Nephron (organoid): ENCODE results near the gene PDZD4.

Experiments used
- H3K27ac Mint-ChIP-seq, 3 experiments: 2 replicates each; pipeline ENCODE4 v1.8.0; 2020; ENCODE audit warnings: mixed read lengths in 3 of 3, mild to moderate bottlenecking in 2 of 3, moderate library complexity in 1 of 3
- H3K27me3 Mint-ChIP-seq: 2 replicates; pipeline ENCODE4 v1.8.0; 2021; ENCODE audit warnings: low read depth, mild to moderate bottlenecking, moderate library complexity, mixed read lengths
- H3K36me3 Mint-ChIP-seq: 2 replicates; pipeline ENCODE4 v1.8.0; 2020; ENCODE audit warnings: low read depth, mixed read lengths
- H3K4me1 Mint-ChIP-seq: 2 replicates; pipeline ENCODE4 v1.8.0; 2020; ENCODE audit warnings: mixed read lengths
- H3K4me3 Mint-ChIP-seq, 3 experiments: 2 replicates each; pipeline ENCODE4 v1.8.0; 2020; ENCODE audit warnings: mild to moderate bottlenecking in 3 of 3, mixed read lengths in 3 of 3, moderate library complexity in 2 of 3
- H3K9me3 Mint-ChIP-seq: 2 replicates; pipeline ENCODE4 v1.8.0; 2020; ENCODE audit warnings: mixed read lengths
- TF ChIP-seq, protein P1 (sequence below), 3 experiments: fragments of 200-600 bp; sonication (generic); IDR thresholded peaks; one replicate each; pipeline ENCODE4 v1.5.0; 2021; ENCODE audit warnings: antibody characterized with exemption in 3 of 3; ENCODE audit not compliant: unreplicated experiment in 3 of 3

PDZD4 gene

DNA sequence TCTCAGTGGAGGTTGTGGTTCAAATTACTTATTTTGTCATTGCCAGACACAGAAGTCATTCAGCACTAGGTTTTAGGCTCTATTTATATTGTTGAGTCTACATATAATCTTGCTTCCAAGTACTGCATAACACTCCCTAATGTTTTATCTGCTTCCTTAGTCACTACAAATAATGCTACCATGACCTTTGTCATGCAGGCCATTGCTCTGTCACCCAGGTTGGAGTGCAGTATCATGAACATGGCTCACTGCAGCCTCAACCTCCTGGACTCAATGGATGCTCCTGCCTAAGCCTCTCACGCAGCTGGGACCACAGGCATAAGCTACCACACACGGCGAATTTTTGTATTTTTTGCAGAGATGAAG lies 23.5 kb upstream of the PDZD4 start:
- Mint-ChIP-seq H3K9me3 (peaks cover 17% of the 10 kb centered on the region), H3K36me3 (no peaks in the 10 kb centered on the region), H3K27ac (no peak overlapping the region), H3K4me1 (no peaks in the 10 kb centered on the region), H3K27me3 (peaks cover 19% of the 10 kb centered on the region), H3K4me3 (no peak overlapping the region)
- TF ChIP-seq, protein P1, sequence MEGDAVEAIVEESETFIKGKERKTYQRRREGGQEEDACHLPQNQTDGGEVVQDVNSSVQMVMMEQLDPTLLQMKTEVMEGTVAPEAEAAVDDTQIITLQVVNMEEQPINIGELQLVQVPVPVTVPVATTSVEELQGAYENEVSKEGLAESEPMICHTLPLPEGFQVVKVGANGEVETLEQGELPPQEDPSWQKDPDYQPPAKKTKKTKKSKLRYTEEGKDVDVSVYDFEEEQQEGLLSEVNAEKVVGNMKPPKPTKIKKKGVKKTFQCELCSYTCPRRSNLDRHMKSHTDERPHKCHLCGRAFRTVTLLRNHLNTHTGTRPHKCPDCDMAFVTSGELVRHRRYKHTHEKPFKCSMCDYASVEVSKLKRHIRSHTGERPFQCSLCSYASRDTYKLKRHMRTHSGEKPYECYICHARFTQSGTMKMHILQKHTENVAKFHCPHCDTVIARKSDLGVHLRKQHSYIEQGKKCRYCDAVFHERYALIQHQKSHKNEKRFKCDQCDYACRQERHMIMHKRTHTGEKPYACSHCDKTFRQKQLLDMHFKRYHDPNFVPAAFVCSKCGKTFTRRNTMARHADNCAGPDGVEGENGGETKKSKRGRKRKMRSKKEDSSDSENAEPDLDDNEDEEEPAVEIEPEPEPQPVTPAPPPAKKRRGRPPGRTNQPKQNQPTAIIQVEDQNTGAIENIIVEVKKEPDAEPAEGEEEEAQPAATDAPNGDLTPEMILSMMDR (IDR thresholded peaks at IDR 0.05; ENCODE audit: unreplicated experiment in 3 of 3): no peak

DNA sequence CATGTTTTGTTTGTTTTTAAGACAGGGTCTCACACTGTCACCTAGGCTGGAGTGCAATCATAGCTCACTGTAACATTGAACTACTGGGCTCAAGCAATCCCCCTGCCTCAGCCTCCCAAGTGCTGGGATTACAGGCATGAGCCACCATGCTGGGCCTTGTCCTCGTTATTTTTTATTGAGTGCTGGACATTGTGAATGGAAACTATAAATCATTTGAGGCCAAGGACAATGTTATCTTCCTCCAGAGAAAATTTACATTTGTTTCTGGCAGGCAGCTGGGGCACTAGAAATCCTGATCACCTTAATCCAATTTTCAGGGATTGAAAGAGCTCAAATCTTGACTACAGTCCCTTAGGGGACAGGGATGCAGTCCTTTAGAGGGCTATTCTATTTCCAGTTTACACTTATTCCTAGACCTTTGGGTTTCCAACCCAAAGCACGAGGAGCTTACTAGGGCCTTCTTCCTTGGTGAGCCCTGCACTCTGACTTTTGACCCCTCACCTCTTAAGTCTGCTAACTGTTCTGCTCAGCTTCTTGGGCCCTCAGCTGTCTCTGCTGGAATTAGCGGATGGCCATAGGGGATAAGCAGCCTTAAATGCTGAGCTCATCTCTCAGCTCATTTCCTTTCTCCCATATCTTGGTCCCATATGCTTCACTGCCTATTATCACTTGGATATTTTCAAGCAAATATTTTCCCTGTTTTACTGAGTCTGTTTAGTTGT lies 23.0 kb upstream of the PDZD4 start:
- Mint-ChIP-seq H3K36me3 (no peaks in the 10 kb centered on the region), H3K27ac (no peak overlapping the region), H3K27me3 (peaks cover 19% of the 10 kb centered on the region), H3K4me3 (no peak overlapping the region), H3K9me3 (peaks cover 16% of the 10 kb centered on the region), H3K4me1 (no peaks in the 10 kb centered on the region)
- TF ChIP-seq, protein P1 (IDR thresholded peaks at IDR 0.05; ENCODE audit: unreplicated experiment in 3 of 3): no peak

DNA sequence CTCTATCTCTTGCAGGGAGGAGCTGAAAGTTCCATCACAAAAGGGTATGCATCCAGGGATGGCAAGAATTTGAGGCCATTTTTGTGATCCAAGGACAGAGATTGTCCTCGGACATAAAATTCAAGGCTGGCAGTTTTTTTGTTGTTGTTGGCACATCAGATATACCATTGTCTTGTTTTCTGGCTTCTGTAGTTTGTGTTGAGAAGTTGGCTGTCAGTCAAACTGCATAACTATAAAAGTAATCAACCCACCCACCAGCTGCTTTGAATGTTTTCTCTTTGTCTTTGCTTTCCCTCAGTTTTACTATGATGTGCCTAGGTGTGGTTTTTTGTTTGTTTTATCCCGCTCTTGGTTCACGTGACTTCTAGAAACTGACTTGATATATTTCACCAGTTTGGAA lies 21.6 kb upstream of the PDZD4 start:
- H3K36me3 Mint-ChIP-seq: no peaks in the 10 kb centered on the region
- no peak overlapping the region for H3K27ac Mint-ChIP-seq
- no peak overlapping the region for H3K4me3 Mint-ChIP-seq
- H3K9me3 Mint-ChIP-seq: peaks cover 12% of the 10 kb centered on the region
- H3K4me1 Mint-ChIP-seq: no peaks in the 10 kb centered on the region
- peaks cover 19% of the 10 kb centered on the region for H3K27me3 Mint-ChIP-seq
- TF ChIP-seq, protein P1 (IDR thresholded peaks at IDR 0.05; ENCODE audit: unreplicated experiment in 3 of 3): no peak

DNA sequence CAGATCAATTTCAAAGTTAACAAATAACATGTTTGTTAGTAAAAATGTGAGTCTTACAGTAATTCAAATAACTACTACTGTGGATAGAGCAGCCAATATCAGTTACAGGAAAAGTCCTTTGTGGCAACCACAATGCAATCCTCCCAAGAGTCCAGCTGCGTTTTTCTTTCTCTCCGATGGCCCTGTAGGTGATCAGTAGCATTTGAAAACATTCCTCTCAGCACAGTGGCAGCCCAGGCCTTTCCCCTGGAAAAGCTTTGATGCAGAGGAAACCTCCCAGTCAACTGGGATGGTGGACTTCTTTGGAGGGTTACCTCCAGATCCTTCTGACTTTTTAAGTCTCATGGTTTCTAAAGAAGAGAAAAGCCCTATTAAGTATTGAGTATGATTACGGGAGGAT lies 18.0 kb upstream of the PDZD4 start:
- TF ChIP-seq, protein P1 (IDR thresholded peaks at IDR 0.05; ENCODE audit: unreplicated experiment in 3 of 3): no peak
- Mint-ChIP-seq H3K4me1 (no peaks in the 10 kb centered on the region), H3K4me3 (no peak overlapping the region), H3K9me3 (peaks cover 5% of the 10 kb centered on the region), H3K36me3 (no peaks in the 10 kb centered on the region), H3K27ac (no peak overlapping the region), H3K27me3 (peaks cover 17% of the 10 kb centered on the region)

DNA sequence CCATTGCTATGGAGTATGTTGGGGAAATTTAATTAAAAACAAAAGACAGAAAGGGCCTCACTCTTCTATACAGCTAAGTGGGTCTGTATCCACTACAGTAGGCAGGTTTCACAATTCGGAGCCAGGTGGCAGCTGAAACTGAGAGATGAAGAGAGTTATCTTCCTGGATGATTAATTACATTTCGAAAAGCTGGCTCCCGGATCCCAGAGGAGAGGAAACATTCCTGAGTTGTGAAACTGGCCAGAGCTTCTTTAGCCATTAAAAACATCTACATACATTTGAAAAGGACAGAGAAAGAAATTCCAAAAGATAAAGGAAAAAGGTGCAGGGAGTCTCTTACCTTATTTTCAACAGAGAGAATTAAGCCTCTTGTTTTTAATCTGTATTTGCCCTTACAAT lies 15.5 kb upstream of the PDZD4 start:
- H3K9me3 Mint-ChIP-seq: peaks cover 4% of the 10 kb centered on the region
- H3K4me3 Mint-ChIP-seq: no peak overlapping the region
- peaks cover 21% of the 10 kb centered on the region for H3K27me3 Mint-ChIP-seq
- no peaks in the 10 kb centered on the region for H3K36me3 Mint-ChIP-seq
- TF ChIP-seq, protein P1 (IDR thresholded peaks at IDR 0.05; ENCODE audit: unreplicated experiment in 3 of 3): no peak
- H3K27ac Mint-ChIP-seq: no peak overlapping the region
- no peaks in the 10 kb centered on the region for H3K4me1 Mint-ChIP-seq

DNA sequence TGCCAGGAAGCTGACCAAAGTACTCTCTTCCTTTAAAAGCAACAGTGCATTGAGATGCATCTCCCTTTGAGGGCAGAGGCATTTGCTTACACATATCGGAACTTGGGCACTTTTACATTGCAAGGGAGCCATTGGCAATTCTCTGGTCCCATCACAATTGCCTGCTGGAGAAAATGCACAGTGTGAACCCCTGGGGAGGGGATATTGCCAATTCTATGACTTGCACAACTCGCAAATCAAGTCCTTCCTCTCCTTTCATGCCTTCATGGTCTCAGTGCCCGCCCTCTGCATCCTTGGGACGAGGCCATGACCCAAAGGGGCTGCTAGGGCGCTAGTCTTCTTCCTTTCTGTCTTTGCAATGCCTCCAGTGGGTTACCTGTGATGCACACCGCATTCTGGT lies 14.9 kb upstream of the PDZD4 start:
- Mint-ChIP-seq H3K4me3 (no peak overlapping the region), H3K27ac (no peak overlapping the region), H3K36me3 (no peaks in the 10 kb centered on the region), H3K27me3 (peaks cover 21% of the 10 kb centered on the region), H3K4me1 (no peaks in the 10 kb centered on the region), H3K9me3 (peaks cover 4% of the 10 kb centered on the region)
- TF ChIP-seq, protein P1 (IDR thresholded peaks at IDR 0.05; ENCODE audit: unreplicated experiment in 3 of 3): no peak
